Measurements from ENCODE around the gene SIRT2.
"Not testable (repeated sequence)": the region's sequence is repeated elsewhere in the genome, so short reads cannot be mapped to it uniquely, and the experiment has no call there.

Gene SIRT2

GRCh38 chr19:38869160-38869835, 30.1 kb downstream of the SIRT2 start:
- DNase-seq (ENCODE audit: low read depth in 2 of 2), result peak in 1 of 2 donors; percentile 26

- no peak for DNase-seq (ENCODE audit: low read depth in 2 of 2)
Measured at GRCh38 chr19:38868551-38868950, 30.9 kb downstream of the SIRT2 start.

- DNase-seq (ENCODE audit: low read depth in 2 of 2), result no peak
Measured at GRCh38 chr19:38867171-38867780, 32.1 kb downstream of the SIRT2 start.

GRCh38 chr19:38862321-38863059, 36.9 kb downstream of the SIRT2 start:
- DNase-seq (ENCODE audit: low read depth in 2 of 2), result no peak

GRCh38 chr19:38861368-38861767, 38.0 kb downstream of the SIRT2 start:
- no peak for DNase-seq (ENCODE audit: low read depth in 2 of 2)

GRCh38 chr19:38859631-38860204, 39.7 kb downstream of the SIRT2 start:
- DNase-seq (ENCODE audit: low read depth in 2 of 2), result not testable (repeated sequence)

- no peak for DNase-seq (ENCODE audit: low read depth in 2 of 2)
Measured at GRCh38 chr19:38856813-38857212, 42.6 kb downstream of the SIRT2 start.

GRCh38 chr19:38855751-38856150, 43.7 kb downstream of the SIRT2 start:
- not testable (repeated sequence) for DNase-seq (ENCODE audit: low read depth in 2 of 2)

GRCh38 chr19:38854961-38855360, 44.5 kb downstream of the SIRT2 start:
- DNase-seq (ENCODE audit: low read depth in 2 of 2), result not testable (repeated sequence)

- DNase-seq (ENCODE audit: low read depth in 2 of 2), result no peak
Measured at GRCh38 chr19:38853214-38853613, 46.2 kb downstream of the SIRT2 start.

GRCh38 chr19:38852231-38853044, 47.0 kb downstream of the SIRT2 start:
- peak; percentile 36 for DNase-seq (ENCODE audit: low read depth in 2 of 2)

GRCh38 chr19:38851622-38852230, 47.7 kb downstream of the SIRT2 start:
- peak; percentile 86 to 94 for DNase-seq (ENCODE audit: low read depth in 2 of 2)

GRCh38 chr19:38850976-38851621, 48.3 kb downstream of the SIRT2 start:
- peak in 1 of 2 donors; percentile 31 for DNase-seq (ENCODE audit: low read depth in 2 of 2)

GRCh38 chr19:38850436-38850975, 48.9 kb downstream of the SIRT2 start:
- peak; percentile 94 to 98 for DNase-seq (ENCODE audit: low read depth in 2 of 2)

GRCh38 chr19:38849860-38850435, 49.5 kb downstream of the SIRT2 start, which contains the start of gene HNRNPL:
Gene HNRNPL, minus strand, starts transcription at chr19:38849986. Its CDS starts 20 bp downstream, at chr19:38849966.
- peak; percentile 99 for DNase-seq (ENCODE audit: low read depth in 2 of 2)

- DNase-seq (ENCODE audit: low read depth in 2 of 2), result peak; percentile 99
Measured at GRCh38 chr19:38849147-38849859, 50.1 kb downstream of the SIRT2 start.

GRCh38 chr19:38848299-38849146, 50.9 kb downstream of the SIRT2 start:
- DNase-seq (ENCODE audit: low read depth in 2 of 2), result no peak

- no peak for DNase-seq (ENCODE audit: low read depth in 2 of 2)
Measured at GRCh38 chr19:38846097-38846496, 53.3 kb downstream of the SIRT2 start.
